ENCODE data around the gene SSH3.

Gene SSH3

DNA sequence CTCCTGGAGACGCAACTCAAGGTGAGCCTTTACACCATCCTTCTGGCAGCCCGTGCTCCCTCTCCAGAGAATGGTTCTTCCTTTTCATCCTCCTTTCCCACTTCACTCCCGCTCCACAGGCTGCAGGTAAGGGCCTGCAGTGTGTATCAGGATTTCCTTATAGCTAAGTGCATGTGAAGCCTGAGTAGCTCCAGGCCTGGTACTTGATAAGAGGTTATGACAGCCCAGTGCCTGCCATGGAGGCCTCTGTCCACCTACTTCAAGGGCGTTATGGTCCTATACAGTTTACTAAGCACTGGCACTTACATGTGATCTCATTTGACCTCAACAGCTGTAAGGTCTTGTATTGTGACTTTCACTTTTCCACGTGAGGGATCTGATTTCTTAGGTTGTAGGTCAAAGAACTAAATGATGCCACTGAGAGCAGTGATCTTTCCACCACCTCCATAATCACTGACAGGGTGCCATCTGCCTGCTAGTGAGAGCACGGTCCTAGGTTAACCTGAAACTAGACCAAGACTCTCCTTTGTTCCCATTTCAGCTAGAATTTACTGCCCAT, 18.1 kb downstream of the SSH3 start:
- TF ChIP-seq ZBTB7A (IDR thresholded peaks at IDR 0.05; ENCODE audit: low read depth): no peak
- TF ChIP-seq NFIC (IDR thresholded peaks at IDR 0.05): no peak
- no peak for TF ChIP-seq CREB1 (IDR thresholded peaks at IDR 0.05; ENCODE audit: low read depth)
- TF ChIP-seq, protein P1, sequence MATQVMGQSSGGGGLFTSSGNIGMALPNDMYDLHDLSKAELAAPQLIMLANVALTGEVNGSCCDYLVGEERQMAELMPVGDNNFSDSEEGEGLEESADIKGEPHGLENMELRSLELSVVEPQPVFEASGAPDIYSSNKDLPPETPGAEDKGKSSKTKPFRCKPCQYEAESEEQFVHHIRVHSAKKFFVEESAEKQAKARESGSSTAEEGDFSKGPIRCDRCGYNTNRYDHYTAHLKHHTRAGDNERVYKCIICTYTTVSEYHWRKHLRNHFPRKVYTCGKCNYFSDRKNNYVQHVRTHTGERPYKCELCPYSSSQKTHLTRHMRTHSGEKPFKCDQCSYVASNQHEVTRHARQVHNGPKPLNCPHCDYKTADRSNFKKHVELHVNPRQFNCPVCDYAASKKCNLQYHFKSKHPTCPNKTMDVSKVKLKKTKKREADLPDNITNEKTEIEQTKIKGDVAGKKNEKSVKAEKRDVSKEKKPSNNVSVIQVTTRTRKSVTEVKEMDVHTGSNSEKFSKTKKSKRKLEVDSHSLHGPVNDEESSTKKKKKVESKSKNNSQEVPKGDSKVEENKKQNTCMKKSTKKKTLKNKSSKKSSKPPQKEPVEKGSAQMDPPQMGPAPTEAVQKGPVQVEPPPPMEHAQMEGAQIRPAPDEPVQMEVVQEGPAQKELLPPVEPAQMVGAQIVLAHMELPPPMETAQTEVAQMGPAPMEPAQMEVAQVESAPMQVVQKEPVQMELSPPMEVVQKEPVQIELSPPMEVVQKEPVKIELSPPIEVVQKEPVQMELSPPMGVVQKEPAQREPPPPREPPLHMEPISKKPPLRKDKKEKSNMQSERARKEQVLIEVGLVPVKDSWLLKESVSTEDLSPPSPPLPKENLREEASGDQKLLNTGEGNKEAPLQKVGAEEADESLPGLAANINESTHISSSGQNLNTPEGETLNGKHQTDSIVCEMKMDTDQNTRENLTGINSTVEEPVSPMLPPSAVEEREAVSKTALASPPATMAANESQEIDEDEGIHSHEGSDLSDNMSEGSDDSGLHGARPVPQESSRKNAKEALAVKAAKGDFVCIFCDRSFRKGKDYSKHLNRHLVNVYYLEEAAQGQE (IDR thresholded peaks at IDR 0.05; ENCODE audit: low read depth): no peak
- TF ChIP-seq TCF12 (IDR thresholded peaks at IDR 0.05; ENCODE audit: low read depth): no peak
- TF ChIP-seq, protein P2, sequence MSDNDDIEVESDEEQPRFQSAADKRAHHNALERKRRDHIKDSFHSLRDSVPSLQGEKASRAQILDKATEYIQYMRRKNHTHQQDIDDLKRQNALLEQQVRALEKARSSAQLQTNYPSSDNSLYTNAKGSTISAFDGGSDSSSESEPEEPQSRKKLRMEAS (IDR thresholded peaks at IDR 0.05): no peak
- TF ChIP-seq TEAD4 (IDR thresholded peaks at IDR 0.05): no peak
- TF ChIP-seq YY1 (IDR thresholded peaks at IDR 0.05; ENCODE audit: low read depth): no peak
- no peak for TF ChIP-seq FOXM1 (IDR thresholded peaks at IDR 0.05; ENCODE audit: borderline replicate concordance, low read depth)
- TF ChIP-seq TAF1 (IDR thresholded peaks at IDR 0.05; ENCODE audit: low read depth): no peak
- no peak for TF ChIP-seq EP300 (IDR thresholded peaks at IDR 0.05; ENCODE audit: borderline replicate concordance)
- no peak for TF ChIP-seq EGR1 (IDR thresholded peaks at IDR 0.05)

DNA sequence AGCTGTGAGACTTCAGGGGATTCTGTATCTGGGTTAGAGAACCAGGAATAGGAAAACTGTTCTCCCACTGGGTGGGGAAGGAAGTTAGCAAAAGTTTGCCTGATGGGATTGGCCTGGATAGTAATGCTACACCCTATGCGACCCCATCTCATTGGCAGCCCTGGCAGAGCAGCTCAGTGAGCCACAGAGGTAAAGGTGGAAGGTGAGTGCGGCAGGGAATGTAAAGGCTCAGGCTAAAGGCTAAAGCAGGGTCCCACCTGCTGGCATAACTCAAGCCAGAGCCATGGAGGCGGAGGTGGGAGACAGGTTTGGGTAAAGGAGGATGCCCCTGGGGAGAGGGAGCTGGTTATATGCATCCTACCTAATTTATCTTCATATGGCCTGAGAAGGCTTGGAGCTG, 18.7 kb downstream of the SSH3 start:
- TF ChIP-seq RAD21 (IDR thresholded peaks at IDR 0.05; ENCODE audit: low read depth) (no peak), YY1 (IDR thresholded peaks at IDR 0.05; ENCODE audit: low read depth) (no peak), TEAD4 (IDR thresholded peaks at IDR 0.05) (no peak), EGR1 (IDR thresholded peaks at IDR 0.05) (no peak), ZBTB7A (IDR thresholded peaks at IDR 0.05; ENCODE audit: low read depth) (no peak), CEBPB (IDR thresholded peaks at IDR 0.05) (no peak), TAF1 (IDR thresholded peaks at IDR 0.05; ENCODE audit: low read depth) (no peak), TCF12 (IDR thresholded peaks at IDR 0.05; ENCODE audit: low read depth) (no peak)
- TF ChIP-seq, protein P1 (IDR thresholded peaks at IDR 0.05; ENCODE audit: low read depth): no peak

DNA sequence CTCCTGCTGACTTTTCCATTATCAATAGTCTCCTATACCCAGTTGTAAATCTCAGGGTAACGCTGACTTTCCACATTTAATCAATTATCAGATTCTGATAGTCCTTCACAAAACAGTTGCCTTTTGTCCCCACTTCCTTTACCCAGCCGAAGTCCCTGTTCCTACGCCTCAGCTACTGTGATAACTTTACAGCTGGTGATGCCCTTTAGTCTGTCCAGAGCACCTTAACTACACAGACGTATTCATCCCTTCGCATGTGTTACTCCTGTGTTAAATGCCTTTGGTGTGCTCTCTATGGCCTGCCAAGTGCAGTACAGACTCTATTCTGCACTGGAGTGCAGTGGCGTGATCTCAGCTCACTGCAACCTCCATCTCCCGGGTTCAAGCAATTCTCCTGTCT, 20.2 kb downstream of the SSH3 start:
- TF ChIP-seq CEBPB (IDR thresholded peaks at IDR 0.05): no peak
- no peak for TF ChIP-seq CREB1 (IDR thresholded peaks at IDR 0.05; ENCODE audit: low read depth)
- no peak for TF ChIP-seq EP300 (IDR thresholded peaks at IDR 0.05; ENCODE audit: borderline replicate concordance)
- TF ChIP-seq TAF1 (IDR thresholded peaks at IDR 0.05; ENCODE audit: low read depth): no peak
- no peak for TF ChIP-seq FOXM1 (IDR thresholded peaks at IDR 0.05; ENCODE audit: borderline replicate concordance, low read depth)
- TF ChIP-seq TCF12 (IDR thresholded peaks at IDR 0.05; ENCODE audit: low read depth): no peak
- TF ChIP-seq, protein P2 (IDR thresholded peaks at IDR 0.05): no peak
- TF ChIP-seq, protein P1 (IDR thresholded peaks at IDR 0.05; ENCODE audit: low read depth): no peak
- TF ChIP-seq RAD21 (IDR thresholded peaks at IDR 0.05; ENCODE audit: low read depth): no peak
- TF ChIP-seq EGR1 (IDR thresholded peaks at IDR 0.05): no peak
- no peak for TF ChIP-seq TEAD4 (IDR thresholded peaks at IDR 0.05)
- TF ChIP-seq YY1 (IDR thresholded peaks at IDR 0.05; ENCODE audit: low read depth): no peak
- TF ChIP-seq, protein P3, sequence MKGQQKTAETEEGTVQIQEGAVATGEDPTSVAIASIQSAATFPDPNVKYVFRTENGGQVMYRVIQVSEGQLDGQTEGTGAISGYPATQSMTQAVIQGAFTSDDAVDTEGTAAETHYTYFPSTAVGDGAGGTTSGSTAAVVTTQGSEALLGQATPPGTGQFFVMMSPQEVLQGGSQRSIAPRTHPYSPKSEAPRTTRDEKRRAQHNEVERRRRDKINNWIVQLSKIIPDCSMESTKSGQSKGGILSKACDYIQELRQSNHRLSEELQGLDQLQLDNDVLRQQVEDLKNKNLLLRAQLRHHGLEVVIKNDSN (IDR thresholded peaks at IDR 0.05): no peak

DNA sequence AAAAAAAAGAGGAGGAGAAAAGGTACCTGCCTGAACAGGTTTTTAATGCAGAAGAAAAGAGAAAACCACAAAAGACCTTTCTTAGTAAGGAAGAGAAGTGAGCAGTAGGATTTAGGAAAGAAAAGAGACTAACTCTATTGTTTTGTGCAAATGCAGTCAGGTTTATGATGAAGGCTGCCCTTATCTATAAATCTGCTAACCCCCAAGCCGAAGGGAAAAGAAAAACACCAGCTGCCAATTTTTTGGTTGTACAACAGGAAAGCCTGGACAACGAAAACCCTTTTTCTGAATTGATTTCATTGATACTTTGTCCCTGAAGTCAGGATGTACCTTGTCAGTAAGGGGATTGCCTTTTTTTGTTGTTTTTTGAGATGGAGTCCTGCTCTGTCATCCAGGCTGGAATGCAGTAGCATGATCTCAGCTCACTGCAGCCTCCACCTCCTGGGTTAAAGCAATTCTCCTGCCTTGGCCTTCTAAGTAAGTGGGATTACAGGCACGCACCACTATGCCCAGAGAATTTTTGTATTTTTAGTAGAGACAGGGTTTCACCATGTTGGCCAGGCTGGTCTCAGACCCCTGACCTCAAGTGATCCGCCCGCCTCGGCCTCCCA, 28.9 kb downstream of the SSH3 start:
- no peak for TF ChIP-seq EP300 (IDR thresholded peaks at IDR 0.05; ENCODE audit: borderline replicate concordance)
- no peak for TF ChIP-seq CEBPB (IDR thresholded peaks at IDR 0.05)
- no peak for TF ChIP-seq RAD21 (IDR thresholded peaks at IDR 0.05; ENCODE audit: low read depth)
- TF ChIP-seq, protein P1 (IDR thresholded peaks at IDR 0.05; ENCODE audit: low read depth): no peak
- TF ChIP-seq, protein P3 (IDR thresholded peaks at IDR 0.05): no peak
- TF ChIP-seq, protein P2 (IDR thresholded peaks at IDR 0.05): no peak
- no peak for TF ChIP-seq ZBTB7A (IDR thresholded peaks at IDR 0.05; ENCODE audit: low read depth)
- no peak for TF ChIP-seq TAF1 (IDR thresholded peaks at IDR 0.05; ENCODE audit: low read depth)
- no peak for TF ChIP-seq CREB1 (IDR thresholded peaks at IDR 0.05; ENCODE audit: low read depth)
- TF ChIP-seq TCF12 (IDR thresholded peaks at IDR 0.05; ENCODE audit: low read depth): no peak
